RWPE2 (cell line): ENCODE measurements around the gene KANSL2.
"Not testable (repeated sequence)": the region's sequence is repeated elsewhere in the genome, so short reads cannot be mapped to it uniquely, and the experiment has no call there.

Experiments used
- ATAC-seq: fragments of 200-7000 bp; cut with Tn5 transposase; 3 replicates; pipeline ENCODE4 v1.9.1; 2021; ENCODE audit warnings: low read depth
- DNase-seq: peaks from one replicate; pipeline ENCODE4 v3.0.0-alpha.2; 2020; ENCODE audit warnings: low spot score
- H3K27ac ChIP-seq: fragments of 450-650 bp; 2 replicates; pipeline ENCODE4 v1.5.1; 2017; ENCODE audit warnings: mild to moderate bottlenecking; ENCODE audit not compliant: poor library complexity, severe bottlenecking
- H3K27me3 ChIP-seq: fragments of 250-450 bp; sonication (Bioruptor Pico); 2 replicates; pipeline ENCODE4 v1.5.1; 2021; ENCODE audit warnings: mild to moderate bottlenecking, moderate library complexity; ENCODE audit not compliant: insufficient read depth, poor library complexity, severe bottlenecking
- H3K36me3 ChIP-seq: fragments of 250-450 bp; sonication (Bioruptor Pico); 2 replicates; pipeline ENCODE4 v1.5.1; 2020; ENCODE audit warnings: low read depth, mild to moderate bottlenecking, moderate library complexity
- H3K4me1 ChIP-seq: fragments of 250-450 bp; sonication (Bioruptor Pico); 2 replicates; pipeline ENCODE4 v1.5.1; 2021; ENCODE audit warnings: mild to moderate bottlenecking, moderate library complexity; ENCODE audit not compliant: insufficient read depth, poor library complexity, severe bottlenecking
- H3K4me3 ChIP-seq: fragments of 250-450 bp; sonication (Bioruptor Pico); 2 replicates; pipeline ENCODE4 v1.5.1; 2021; ENCODE audit warnings: mild to moderate bottlenecking, moderate library complexity; ENCODE audit not compliant: severe bottlenecking
- H3K9me3 ChIP-seq: fragments of 250-450 bp; sonication (Bioruptor Pico); 2 replicates; pipeline ENCODE4 v1.5.1; 2021; ENCODE audit warnings: mild to moderate bottlenecking, moderate library complexity; ENCODE audit not compliant: severe bottlenecking
- CTCF ChIP-seq: fragments of 450-650 bp; IDR thresholded peaks from one replicate; pipeline ENCODE4 v1.5.1; 2017; ENCODE audit warnings: mild to moderate bottlenecking, moderate library complexity; ENCODE audit not compliant: poor library complexity, severe bottlenecking

Gene KANSL2

GRCh38 chr12:48678551-48679185 is 3.4 kb downstream of the KANSL2 start:
- Histone ChIP-seq H3K27me3 (no peaks in the 10 kb centered on the region), H3K4me1 (peaks cover 27% of the 10 kb centered on the region), H3K9me3 (no peaks in the 10 kb centered on the region), H3K27ac (no peak overlapping the region), H3K36me3 (peaks cover 72% of the 10 kb centered on the region), H3K4me3 (no peak overlapping the region)
- ATAC-seq (no peak), DNase-seq (no peak)
- TF ChIP-seq CTCF = no peak

- H3K27me3 ChIP-seq = no peaks in the 10 kb centered on the region
- no peaks in the 10 kb centered on the region for H3K9me3 ChIP-seq
- peak overlapping the region; percentile 12 for H3K27ac ChIP-seq
- no peak for TF ChIP-seq CTCF
- ATAC-seq (peak; percentile 59), DNase-seq (no peak)
- no peak overlapping the region for H3K4me3 ChIP-seq
- peaks cover 6% of the 10 kb centered on the region for H3K4me1 ChIP-seq
- H3K36me3 ChIP-seq = peaks cover 96% of the 10 kb centered on the region
Measured at GRCh38 chr12:48671231-48671856, 10.7 kb downstream of the KANSL2 start.

- Histone ChIP-seq H3K4me1 (peaks cover 6% of the 10 kb centered on the region), H3K27me3 (no peaks in the 10 kb centered on the region), H3K4me3 (no peak overlapping the region), H3K36me3 (peaks cover 91% of the 10 kb centered on the region), H3K27ac (no peak overlapping the region), H3K9me3 (peaks cover 2% of the 10 kb centered on the region)
- DNase-seq (no peak), ATAC-seq (no peak)
- no peak for TF ChIP-seq CTCF
Measured at GRCh38 chr12:48668996-48669395, 13.0 kb downstream of the KANSL2 start.

GRCh38 chr12:48659863-48660262 is 22.2 kb downstream of the KANSL2 start:
- DNase-seq (no peak), ATAC-seq (no peak)
- TF ChIP-seq CTCF = no peak
- Histone ChIP-seq H3K36me3 (peaks cover 89% of the 10 kb centered on the region), H3K27ac (no peak overlapping the region), H3K4me1 (no peaks in the 10 kb centered on the region), H3K4me3 (no peak overlapping the region), H3K27me3 (no peaks in the 10 kb centered on the region), H3K9me3 (no peaks in the 10 kb centered on the region)

- no peaks in the 10 kb centered on the region for H3K9me3 ChIP-seq
- no peaks in the 10 kb centered on the region for H3K27me3 ChIP-seq
- no peak overlapping the region for H3K4me3 ChIP-seq
- H3K36me3 ChIP-seq = peaks cover 61% of the 10 kb centered on the region
- no peak for DNase-seq
- no peak for ATAC-seq
- H3K4me1 ChIP-seq = no peaks in the 10 kb centered on the region
- TF ChIP-seq CTCF = no peak
- H3K27ac ChIP-seq = no peak overlapping the region
Measured at GRCh38 chr12:48651681-48652080, 30.4 kb downstream of the KANSL2 start.

- H3K27me3 ChIP-seq, H3K9me3 ChIP-seq, H3K4me3 ChIP-seq, DNase-seq, H3K27ac ChIP-seq, H3K4me1 ChIP-seq, ATAC-seq: not testable (repeated sequence)
- H3K36me3 ChIP-seq = peaks cover 34% of the 10 kb centered on the region
Measured at GRCh38 chr12:48645354-48645753, 36.7 kb downstream of the KANSL2 start.
